Mammary epithelial cell (primary cell): ENCODE data around the gene IRF6.

Experiments
- EZH2 ChIP-seq: IDR thresholded peaks from 2 replicates; pipeline ENCODE4 v1.6.1; 2012; ENCODE audit warnings: low read length, inconsistent platforms, borderline replicate concordance
- TF ChIP-seq, protein P1 (sequence below), 2 donors: IDR thresholded peaks in 1 of 2; conservative IDR thresholded peaks in 1 of 2; 2 replicates each; pipeline ENCODE4 v1.5.1; 2011 to 2012; ENCODE audit warnings: inconsistent platforms in 2 of 2, low read length in 2 of 2, mild to moderate bottlenecking in 2 of 2, control low read depth in 1 of 2, low read depth in 1 of 2; ENCODE audit not compliant: insufficient read depth in 1 of 2; ENCODE audit errors: extremely low read depth in 1 of 2

DNA sequence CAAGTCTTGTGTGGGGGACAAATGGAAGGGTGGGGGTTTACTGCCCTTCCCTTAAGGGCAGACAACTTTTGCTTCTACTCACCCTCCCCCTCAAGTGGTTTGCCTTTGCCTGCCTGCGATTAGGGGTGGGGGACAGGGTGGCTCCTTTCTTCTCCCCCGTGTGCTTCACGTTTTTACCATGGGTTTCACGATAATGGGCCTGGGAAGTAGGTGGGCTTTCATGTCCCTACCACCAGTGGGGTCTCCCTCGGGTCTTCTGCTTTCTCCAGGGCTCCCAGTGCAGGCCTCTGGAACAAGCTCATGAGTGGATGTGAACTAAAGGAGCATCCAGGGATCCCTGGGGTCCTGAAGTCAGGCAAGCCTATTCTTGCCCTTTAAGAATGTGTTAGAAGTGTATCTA, 43.4 kb upstream of the IRF6 start:
- TF ChIP-seq, protein P1, sequence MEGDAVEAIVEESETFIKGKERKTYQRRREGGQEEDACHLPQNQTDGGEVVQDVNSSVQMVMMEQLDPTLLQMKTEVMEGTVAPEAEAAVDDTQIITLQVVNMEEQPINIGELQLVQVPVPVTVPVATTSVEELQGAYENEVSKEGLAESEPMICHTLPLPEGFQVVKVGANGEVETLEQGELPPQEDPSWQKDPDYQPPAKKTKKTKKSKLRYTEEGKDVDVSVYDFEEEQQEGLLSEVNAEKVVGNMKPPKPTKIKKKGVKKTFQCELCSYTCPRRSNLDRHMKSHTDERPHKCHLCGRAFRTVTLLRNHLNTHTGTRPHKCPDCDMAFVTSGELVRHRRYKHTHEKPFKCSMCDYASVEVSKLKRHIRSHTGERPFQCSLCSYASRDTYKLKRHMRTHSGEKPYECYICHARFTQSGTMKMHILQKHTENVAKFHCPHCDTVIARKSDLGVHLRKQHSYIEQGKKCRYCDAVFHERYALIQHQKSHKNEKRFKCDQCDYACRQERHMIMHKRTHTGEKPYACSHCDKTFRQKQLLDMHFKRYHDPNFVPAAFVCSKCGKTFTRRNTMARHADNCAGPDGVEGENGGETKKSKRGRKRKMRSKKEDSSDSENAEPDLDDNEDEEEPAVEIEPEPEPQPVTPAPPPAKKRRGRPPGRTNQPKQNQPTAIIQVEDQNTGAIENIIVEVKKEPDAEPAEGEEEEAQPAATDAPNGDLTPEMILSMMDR (conservative IDR thresholded peaks at IDR 0.05 in 1 of 2, IDR thresholded peaks at IDR 0.05 in 1 of 2; ENCODE audit: extremely low read depth in 1 of 2, insufficient read depth in 1 of 2, low read depth in 1 of 2, low read length in 2 of 2), result no peak
- no peak for TF ChIP-seq EZH2
